Measurements from ENCODE around the gene LIPC.

- TF ChIP-seq, protein P1, sequence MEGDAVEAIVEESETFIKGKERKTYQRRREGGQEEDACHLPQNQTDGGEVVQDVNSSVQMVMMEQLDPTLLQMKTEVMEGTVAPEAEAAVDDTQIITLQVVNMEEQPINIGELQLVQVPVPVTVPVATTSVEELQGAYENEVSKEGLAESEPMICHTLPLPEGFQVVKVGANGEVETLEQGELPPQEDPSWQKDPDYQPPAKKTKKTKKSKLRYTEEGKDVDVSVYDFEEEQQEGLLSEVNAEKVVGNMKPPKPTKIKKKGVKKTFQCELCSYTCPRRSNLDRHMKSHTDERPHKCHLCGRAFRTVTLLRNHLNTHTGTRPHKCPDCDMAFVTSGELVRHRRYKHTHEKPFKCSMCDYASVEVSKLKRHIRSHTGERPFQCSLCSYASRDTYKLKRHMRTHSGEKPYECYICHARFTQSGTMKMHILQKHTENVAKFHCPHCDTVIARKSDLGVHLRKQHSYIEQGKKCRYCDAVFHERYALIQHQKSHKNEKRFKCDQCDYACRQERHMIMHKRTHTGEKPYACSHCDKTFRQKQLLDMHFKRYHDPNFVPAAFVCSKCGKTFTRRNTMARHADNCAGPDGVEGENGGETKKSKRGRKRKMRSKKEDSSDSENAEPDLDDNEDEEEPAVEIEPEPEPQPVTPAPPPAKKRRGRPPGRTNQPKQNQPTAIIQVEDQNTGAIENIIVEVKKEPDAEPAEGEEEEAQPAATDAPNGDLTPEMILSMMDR (tag by site-specific recombination; IDR thresholded peaks at IDR 0.05): no peak
- TF ChIP-seq ZNF585B (tag by site-specific recombination; IDR thresholded peaks at IDR 0.05) (no peak), ZNF292 (tag by site-specific recombination; IDR thresholded peaks at IDR 0.05; ENCODE audit: borderline replicate concordance, low read depth) (no peak), ZNF140 (tag by site-specific recombination; IDR thresholded peaks at IDR 0.05) (no peak), YY1 (tag by site-specific recombination; IDR thresholded peaks at IDR 0.05) (no peak), ZEB2 (tag by site-specific recombination; IDR thresholded peaks at IDR 0.05) (no peak), OSR2 (tag by site-specific recombination; IDR thresholded peaks at IDR 0.05) (no peak), ZNF16 (tag by site-specific recombination; IDR thresholded peaks at IDR 0.05; ENCODE audit: low read depth) (no peak), ZNF114 (tag by site-specific recombination; IDR thresholded peaks at IDR 0.05) (no peak), ZNF776 (tag by site-specific recombination; IDR thresholded peaks at IDR 0.05; ENCODE audit: borderline replicate concordance) (no peak)
- TF ChIP-seq, protein P2, sequence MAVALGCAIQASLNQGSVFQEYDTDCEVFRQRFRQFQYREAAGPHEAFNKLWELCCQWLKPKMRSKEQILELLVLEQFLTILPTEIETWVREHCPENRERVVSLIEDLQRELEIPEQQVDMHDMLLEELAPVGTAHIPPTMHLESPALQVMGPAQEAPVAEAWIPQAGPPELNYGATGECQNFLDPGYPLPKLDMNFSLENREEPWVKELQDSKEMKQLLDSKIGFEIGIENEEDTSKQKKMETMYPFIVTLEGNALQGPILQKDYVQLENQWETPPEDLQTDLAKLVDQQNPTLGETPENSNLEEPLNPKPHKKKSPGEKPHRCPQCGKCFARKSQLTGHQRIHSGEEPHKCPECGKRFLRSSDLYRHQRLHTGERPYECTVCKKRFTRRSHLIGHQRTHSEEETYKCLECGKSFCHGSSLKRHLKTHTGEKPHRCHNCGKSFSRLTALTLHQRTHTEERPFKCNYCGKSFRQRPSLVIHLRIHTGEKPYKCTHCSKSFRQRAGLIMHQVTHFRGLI (tag by site-specific recombination; IDR thresholded peaks at IDR 0.05): no peak
Measured at GRCh38 chr15:58590236-58590635, 158.4 kb downstream of the LIPC start.

Measured in HEK293 (cell line).